AG04450 (cell line): ENCODE data around the gene GPRC5B. TPM values are rescaled to one million over a fixed set of nuclear protein-coding genes. Genes with fewer than 3 reads are reported as not detected.

Source experiments
- CTCF ChIA-PET: fragments of 300-600, 350-600 bp; formaldehyde crosslinking; extraction: SDS; loops from one replicate; lab custom pipeline; 2022; ENCODE audit warnings: antibody characterized with exemption, inconsistent platforms; lab: Charles Lee
- POLR2A ChIA-PET: fragments of 350-600 bp; formaldehyde crosslinking; extraction: SDS; loops from one replicate; lab custom pipeline; 2021; ENCODE audit warnings: antibody characterized with exemption, inconsistent platforms; lab: Yijun Ruan, JAX
- DNase-seq: peaks from one replicate; pipeline ENCODE4 v3.0.0-alpha.2; 2011; ENCODE audit warnings: low read depth, low spot score
- H3K27ac ChIP-seq: one replicate; pipeline ENCODE4 v1.5.1; 2012; ENCODE audit warnings: low read depth, low read length, control low read depth
- H3K27me3 ChIP-seq: one replicate; pipeline ENCODE4 v1.6.0; 2012; ENCODE audit warnings: low read length; ENCODE audit not compliant: control insufficient read depth, insufficient read depth
- H3K4me3 ChIP-seq: 2 replicates; pipeline ENCODE4 v1.5.1; 2011; ENCODE audit warnings: mild to moderate bottlenecking, low read depth, low read length, control low read depth
- H3K9me3 ChIP-seq: 2 replicates; pipeline ENCODE4 v1.5.1; 2012; ENCODE audit warnings: low read length; ENCODE audit not compliant: control insufficient read depth, insufficient read depth
- polyA plus RNA-seq: library from polyadenylated mRNA; depleted of rRNA; stranded (reverse); fragments of >200 nt; gene quantifications from 2 replicates; pipeline ENCODE4 v1.2.3, GENCODE V29; 2011
- TF ChIP-seq, protein P1 (sequence below): IDR thresholded peaks from 2 replicates; pipeline ENCODE4 v1.5.1; 2011; ENCODE audit warnings: low read depth, low read length, control low read depth, inconsistent platforms

Gene GPRC5B
- polyA plus RNA-seq, 1 experiment = 30.6 TPM

DNA sequence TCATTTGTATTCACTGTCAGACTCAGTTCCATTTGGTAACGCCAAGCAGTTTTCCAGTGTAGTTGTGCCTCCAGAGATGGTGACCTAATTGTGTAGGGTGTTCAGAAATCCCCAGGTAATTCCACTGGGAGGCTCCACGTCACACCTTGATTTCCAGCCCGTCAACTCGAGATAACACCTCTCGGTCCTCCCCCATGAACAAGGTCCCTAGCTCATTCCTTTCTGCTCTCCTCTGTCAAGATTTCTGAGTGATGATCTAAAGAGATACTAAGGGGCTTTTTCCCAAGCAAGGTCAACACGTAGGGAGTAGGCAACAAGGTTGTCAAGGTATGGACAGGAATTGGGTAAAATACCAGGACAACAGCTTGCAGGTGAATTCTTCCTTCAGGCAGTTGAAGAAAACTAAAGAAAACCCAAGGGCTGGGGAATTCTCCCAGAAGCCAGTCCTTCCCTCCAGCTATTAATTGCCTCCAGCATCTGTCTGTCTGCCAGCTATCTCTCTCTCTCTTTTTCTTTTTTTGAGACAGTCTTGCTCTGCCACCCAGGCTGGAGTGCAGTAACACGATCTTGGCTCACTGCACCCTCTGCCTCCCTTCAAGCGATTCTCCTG lies 31.4 kb downstream of the GPRC5B start:
- ChIA-PET CTCF (interaction anchor here (1.3 kb wide), 1 partner anchor 270 kb away, joined by 4 read pairs; no protein-coding TSS in a partner anchor), POLR2A (no interaction called here)
- DNase-seq = no peak
- TF ChIP-seq, protein P1, sequence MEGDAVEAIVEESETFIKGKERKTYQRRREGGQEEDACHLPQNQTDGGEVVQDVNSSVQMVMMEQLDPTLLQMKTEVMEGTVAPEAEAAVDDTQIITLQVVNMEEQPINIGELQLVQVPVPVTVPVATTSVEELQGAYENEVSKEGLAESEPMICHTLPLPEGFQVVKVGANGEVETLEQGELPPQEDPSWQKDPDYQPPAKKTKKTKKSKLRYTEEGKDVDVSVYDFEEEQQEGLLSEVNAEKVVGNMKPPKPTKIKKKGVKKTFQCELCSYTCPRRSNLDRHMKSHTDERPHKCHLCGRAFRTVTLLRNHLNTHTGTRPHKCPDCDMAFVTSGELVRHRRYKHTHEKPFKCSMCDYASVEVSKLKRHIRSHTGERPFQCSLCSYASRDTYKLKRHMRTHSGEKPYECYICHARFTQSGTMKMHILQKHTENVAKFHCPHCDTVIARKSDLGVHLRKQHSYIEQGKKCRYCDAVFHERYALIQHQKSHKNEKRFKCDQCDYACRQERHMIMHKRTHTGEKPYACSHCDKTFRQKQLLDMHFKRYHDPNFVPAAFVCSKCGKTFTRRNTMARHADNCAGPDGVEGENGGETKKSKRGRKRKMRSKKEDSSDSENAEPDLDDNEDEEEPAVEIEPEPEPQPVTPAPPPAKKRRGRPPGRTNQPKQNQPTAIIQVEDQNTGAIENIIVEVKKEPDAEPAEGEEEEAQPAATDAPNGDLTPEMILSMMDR = no peak
- Histone ChIP-seq H3K27me3 (no peaks in the 10 kb centered on the region), H3K27ac (no peak overlapping the region), H3K4me3 (no peak overlapping the region), H3K9me3 (no peaks in the 10 kb centered on the region)

DNA sequence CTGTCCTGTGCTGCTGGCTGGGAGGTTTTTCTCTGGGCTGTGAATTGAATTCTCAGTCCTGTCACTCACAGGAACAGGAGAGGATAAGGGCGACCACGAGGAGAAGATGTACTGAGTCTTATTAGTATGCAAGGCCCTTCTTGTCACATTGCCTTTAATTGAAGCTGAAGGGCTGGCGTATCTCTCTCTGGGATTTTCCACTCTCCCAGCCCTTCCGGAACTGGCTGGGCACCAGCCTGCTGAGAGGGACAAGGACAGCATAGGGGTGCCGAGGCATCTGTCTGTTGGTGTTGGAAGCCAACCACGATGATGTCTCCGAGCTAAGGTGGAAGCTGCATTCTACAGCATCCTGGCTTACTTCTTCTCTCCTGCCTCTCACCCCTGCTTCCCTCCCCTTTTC lies 33.2 kb downstream of the GPRC5B start:
- no peak for DNase-seq
- CTCF ChIA-PET = interaction anchor here (1.1 kb wide), 1 partner anchor 35 kb away, joined by 4 read pairs; no protein-coding TSS in a partner anchor
- H3K4me3 ChIP-seq = no peak overlapping the region

DNA sequence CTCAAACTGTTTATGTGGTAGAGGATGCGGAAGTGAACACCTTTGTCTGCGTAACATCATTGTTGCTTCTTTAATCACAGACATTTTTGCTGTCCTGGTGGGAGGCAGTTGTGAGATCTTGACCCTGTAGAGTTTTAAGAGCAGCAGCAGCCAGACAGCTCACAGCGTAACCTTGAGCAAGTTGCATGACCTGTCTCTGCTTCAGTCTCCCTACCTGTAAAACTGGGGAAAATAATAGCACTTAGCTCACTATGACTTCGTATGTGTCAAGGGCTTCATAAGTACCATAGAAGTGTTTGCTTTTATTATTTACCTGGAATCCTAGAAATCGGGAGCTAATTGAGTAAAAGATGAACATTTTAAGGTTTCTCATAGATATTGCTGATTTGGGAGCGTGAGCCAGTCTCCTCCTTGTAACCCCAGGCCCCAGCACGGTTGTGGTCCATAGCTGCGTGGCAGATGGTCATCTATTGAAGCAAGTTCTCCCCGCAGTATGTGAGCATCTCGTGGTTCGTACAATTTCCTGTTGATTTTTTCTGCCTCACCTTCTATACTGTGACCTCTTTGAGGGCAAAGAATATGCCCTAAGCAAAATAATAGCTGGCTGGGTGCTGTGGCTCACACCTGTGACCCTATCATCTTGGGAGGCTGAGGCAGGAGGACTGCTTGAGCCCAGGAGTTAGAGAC lies 34.4 kb downstream of the GPRC5B start:
- CTCF ChIA-PET = interaction anchor here (0.5 kb wide), 1 partner anchor 289 kb away, joined by 6 read pairs; no protein-coding TSS in a partner anchor
- DNase-seq = no peak
- Histone ChIP-seq H3K9me3 (no peaks in the 10 kb centered on the region), H3K27ac (no peak overlapping the region), H3K4me3 (no peak overlapping the region), H3K27me3 (no peaks in the 10 kb centered on the region)
- TF ChIP-seq, protein P1 = no peak
- POLR2A ChIA-PET = no interaction called here

More for the DNA sequence above, 33.2 kb downstream of the GPRC5B start:
- POLR2A ChIA-PET = no interaction called here
- Histone ChIP-seq H3K9me3 (no peaks in the 10 kb centered on the region), H3K27ac (no peak overlapping the region), H3K27me3 (no peaks in the 10 kb centered on the region)
- TF ChIP-seq, protein P1 = no peak

DNA sequence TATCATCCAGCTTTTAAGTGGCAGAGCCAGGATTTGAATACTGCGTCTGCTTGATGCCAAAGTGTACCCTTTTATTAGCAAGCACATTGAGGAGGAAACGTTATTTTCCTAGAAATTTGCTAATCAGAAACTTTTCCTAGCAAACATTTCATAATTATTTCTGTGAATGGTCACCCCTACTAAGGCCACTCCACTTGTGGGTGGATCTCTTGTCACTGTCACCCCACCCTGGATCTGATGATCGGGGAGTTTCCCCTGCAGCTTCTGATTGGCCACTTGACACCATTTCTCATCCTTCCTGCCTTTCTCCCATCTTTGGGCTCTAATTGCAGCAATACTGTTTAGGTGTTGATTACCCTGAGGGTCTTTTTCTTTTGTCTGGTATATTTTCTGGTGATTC lies 35.9 kb downstream of the GPRC5B start:
- Histone ChIP-seq H3K27ac (no peak overlapping the region), H3K27me3 (no peaks in the 10 kb centered on the region), H3K4me3 (no peak overlapping the region), H3K9me3 (no peaks in the 10 kb centered on the region)
- TF ChIP-seq, protein P1 = no peak
- no peak for DNase-seq
- CTCF ChIA-PET = no interaction called here
- POLR2A ChIA-PET = no interaction called here

DNA sequence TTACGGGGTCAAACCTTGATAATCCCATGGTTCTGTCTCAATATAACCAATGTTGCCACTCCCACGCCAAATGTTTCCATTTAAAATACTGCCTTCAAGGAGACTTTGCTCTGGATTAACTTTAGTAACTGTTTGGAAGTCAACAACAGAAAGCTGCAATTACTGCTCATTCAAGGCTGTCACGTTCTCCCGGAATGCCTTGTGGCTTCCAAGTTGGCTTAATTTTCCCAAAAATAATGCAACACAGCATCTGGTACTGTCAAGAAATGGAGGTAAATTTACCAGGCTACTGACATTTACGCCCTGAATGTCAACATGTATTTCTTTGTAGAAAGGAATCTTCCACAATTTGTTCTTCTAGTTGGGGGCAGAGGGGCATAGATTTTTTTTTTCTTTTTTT lies 38.2 kb downstream of the GPRC5B start:
- ChIA-PET CTCF (no interaction called here), POLR2A (interaction anchor here (2.5 kb wide), 1 partner anchor 15 kb away, joined by 13 read pairs; no protein-coding TSS in a partner anchor)
- Histone ChIP-seq H3K27ac (no peak overlapping the region), H3K4me3 (no peak overlapping the region), H3K27me3 (no peaks in the 10 kb centered on the region), H3K9me3 (peaks cover 2% of the 10 kb centered on the region; the same call in 1 of the 2 replicates)
- no peak for DNase-seq
- TF ChIP-seq, protein P1 = no peak
